Endodermal cell (in vitro differentiated cells): ENCODE measurements around the gene MCTP2. TPM values are rescaled to one million over a fixed set of nuclear protein-coding genes. Genes with fewer than 3 reads are reported as not detected.

Experiments used
- DNase-seq: peaks from one replicate; pipeline ENCODE4 v3.0.0-alpha.2; 2017
- H3K27ac ChIP-seq: 2 replicates; pipeline ENCODE4 v1.5.1; 2013; ENCODE audit warnings: mild to moderate bottlenecking, low read depth, low read length, moderate library complexity
- H3K27me3 ChIP-seq: 2 replicates; pipeline ENCODE4 v1.6.1; 2013; ENCODE audit warnings: mild to moderate bottlenecking, low read length, moderate library complexity; ENCODE audit not compliant: insufficient read depth, control insufficient read depth, poor library complexity, severe bottlenecking
- H3K36me3 ChIP-seq: 2 replicates; pipeline ENCODE4 v1.7.0; 2013; ENCODE audit warnings: mild to moderate bottlenecking, low read length, moderate library complexity; ENCODE audit not compliant: control insufficient read depth, insufficient read depth
- H3K4me1 ChIP-seq: one replicate; pipeline ENCODE4 v1.7.0; 2013; ENCODE audit warnings: low read length; ENCODE audit not compliant: control insufficient read depth, insufficient read depth
- H3K4me3 ChIP-seq: 2 replicates; pipeline ENCODE4 v1.5.1; 2013; ENCODE audit warnings: mild to moderate bottlenecking, low read length, moderate library complexity
- H3K9ac ChIP-seq: 2 replicates; pipeline ENCODE4 v1.6.1; 2013; ENCODE audit warnings: mild to moderate bottlenecking, low read length, moderate library complexity; ENCODE audit not compliant: poor library complexity, severe bottlenecking; ENCODE audit errors: extremely low read depth
- H3K9me3 ChIP-seq: 2 replicates; pipeline ENCODE4 v1.6.1; 2013; ENCODE audit warnings: mild to moderate bottlenecking, low read length, moderate library complexity; ENCODE audit not compliant: control insufficient read depth
- H3K27ac Mint-ChIP-seq: 2 replicates; pipeline ENCODE4 v1.8.0; 2020; ENCODE audit warnings: mixed read lengths
- H3K27me3 Mint-ChIP-seq: 2 replicates; pipeline ENCODE4 v1.8.0; 2021; ENCODE audit warnings: mild to moderate bottlenecking, mixed read lengths; ENCODE audit not compliant: insufficient read depth
- H3K36me3 Mint-ChIP-seq: 2 replicates; pipeline ENCODE4 v1.8.0; 2020; ENCODE audit warnings: low read depth, mixed read lengths
- H3K4me1 Mint-ChIP-seq: 2 replicates; pipeline ENCODE4 v1.8.0; 2020; ENCODE audit warnings: mixed read lengths
- H3K4me3 Mint-ChIP-seq: 2 replicates; pipeline ENCODE4 v1.8.0; 2020; ENCODE audit warnings: mild to moderate bottlenecking, moderate library complexity, mixed read lengths
- H3K9me3 Mint-ChIP-seq: 2 replicates; pipeline ENCODE4 v1.8.0; 2020; ENCODE audit warnings: mild to moderate bottlenecking, mixed read lengths
- WGBS, 2 experiments: methylation state at CpG; one replicate each; pipeline versions ENCODE4 v1.1.5 to v1.1.7; 2013; ENCODE audit warnings: missing lambda C conversion rate in 2 of 2, mixed read lengths in 1 of 2; ENCODE audit not compliant: insufficient coverage in 1 of 2, insufficient read length in 1 of 2; 5-methylcytosine and 5-hydroxymethylcytosine counted together
- total RNA-seq, 2 donors: library from RNA; stranded (reverse); fragmentation: NEBNext Ultra II Directional in 1 of 2; extraction: Animal tissue kit (Norgen Biotek cat#: 25700) in 1 of 2; gene quantifications; 2 replicates in 1 of 2; 3 replicates in 1 of 2; pipeline ENCODE4 v1.2.1, GENCODE V29; 2021
- TF ChIP-seq, protein P1 (sequence below): fragments of 200-600 bp; sonication (generic); conservative IDR thresholded peaks from 2 replicates; pipeline ENCODE4 v1.5.0; 2021; ENCODE audit warnings: antibody characterized with exemption, mild to moderate bottlenecking

Gene MCTP2
- total RNA-seq, 2 donors from 2014 or later: 9.2 to 12.1 TPM

DNA sequence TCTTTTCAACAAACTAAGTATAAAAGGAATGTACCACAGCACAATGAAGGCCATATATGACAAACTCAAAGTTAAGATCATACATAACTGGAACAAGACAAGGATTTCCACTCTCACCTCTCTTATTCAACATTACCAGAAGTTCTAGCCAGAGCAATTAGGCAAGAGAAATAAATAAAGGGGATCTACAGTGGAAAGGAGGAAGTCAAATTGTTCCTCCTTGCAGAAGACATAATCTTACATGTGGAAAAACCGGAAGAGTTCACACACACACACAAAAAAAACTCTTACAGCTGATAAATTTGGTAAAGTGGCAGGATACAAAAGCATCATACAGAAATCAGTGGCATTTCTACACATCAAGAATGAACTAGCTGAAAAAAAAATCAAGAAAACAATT lies 277.9 kb downstream of the MCTP2 start:
- DNase-seq: no peak
- H3K36me3 Mint-ChIP-seq: no peaks in the 10 kb centered on the region
- no peak overlapping the region for H3K4me3 ChIP-seq
- H3K27ac ChIP-seq: no peak overlapping the region
- H3K27me3 Mint-ChIP-seq: no peaks in the 10 kb centered on the region
- WGBS, 2 experiments: 100% methylated on average over 1 of the region's 1 CpG; no CpG with 5 or more reads in 1 of the 2 experiments
- no peak overlapping the region for H3K4me3 Mint-ChIP-seq
- no peaks in the 10 kb centered on the region for H3K4me1 ChIP-seq
- peaks cover 15% of the 10 kb centered on the region for H3K9me3 Mint-ChIP-seq
- H3K27me3 ChIP-seq: no peaks in the 10 kb centered on the region
- H3K9me3 ChIP-seq: no peaks in the 10 kb centered on the region
- H3K36me3 ChIP-seq: no peaks in the 10 kb centered on the region
- TF ChIP-seq, protein P1, sequence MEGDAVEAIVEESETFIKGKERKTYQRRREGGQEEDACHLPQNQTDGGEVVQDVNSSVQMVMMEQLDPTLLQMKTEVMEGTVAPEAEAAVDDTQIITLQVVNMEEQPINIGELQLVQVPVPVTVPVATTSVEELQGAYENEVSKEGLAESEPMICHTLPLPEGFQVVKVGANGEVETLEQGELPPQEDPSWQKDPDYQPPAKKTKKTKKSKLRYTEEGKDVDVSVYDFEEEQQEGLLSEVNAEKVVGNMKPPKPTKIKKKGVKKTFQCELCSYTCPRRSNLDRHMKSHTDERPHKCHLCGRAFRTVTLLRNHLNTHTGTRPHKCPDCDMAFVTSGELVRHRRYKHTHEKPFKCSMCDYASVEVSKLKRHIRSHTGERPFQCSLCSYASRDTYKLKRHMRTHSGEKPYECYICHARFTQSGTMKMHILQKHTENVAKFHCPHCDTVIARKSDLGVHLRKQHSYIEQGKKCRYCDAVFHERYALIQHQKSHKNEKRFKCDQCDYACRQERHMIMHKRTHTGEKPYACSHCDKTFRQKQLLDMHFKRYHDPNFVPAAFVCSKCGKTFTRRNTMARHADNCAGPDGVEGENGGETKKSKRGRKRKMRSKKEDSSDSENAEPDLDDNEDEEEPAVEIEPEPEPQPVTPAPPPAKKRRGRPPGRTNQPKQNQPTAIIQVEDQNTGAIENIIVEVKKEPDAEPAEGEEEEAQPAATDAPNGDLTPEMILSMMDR: no peak
- no peak overlapping the region for H3K9ac ChIP-seq
- H3K4me1 Mint-ChIP-seq: no peaks in the 10 kb centered on the region
- no peak overlapping the region for H3K27ac Mint-ChIP-seq

- H3K27ac Mint-ChIP-seq: no peak overlapping the region
- no peaks in the 10 kb centered on the region for H3K36me3 Mint-ChIP-seq
- WGBS, 2 experiments: 98 to 100% methylated on average over 1 to 3 of the region's 3 CpGs
- H3K4me3 Mint-ChIP-seq: no peak overlapping the region
- H3K4me1 Mint-ChIP-seq: peaks cover 4% of the 10 kb centered on the region
- Histone ChIP-seq H3K4me1 (no peaks in the 10 kb centered on the region), H3K27ac (no peak overlapping the region), H3K36me3 (no peaks in the 10 kb centered on the region), H3K4me3 (no peak overlapping the region), H3K27me3 (no peaks in the 10 kb centered on the region), H3K9me3 (no peaks in the 10 kb centered on the region), H3K9ac (no peak overlapping the region)
- no peaks in the 10 kb centered on the region for H3K9me3 Mint-ChIP-seq
- DNase-seq: no peak
- TF ChIP-seq, protein P1: no peak
- no peaks in the 10 kb centered on the region for H3K27me3 Mint-ChIP-seq
These were observed 290.8 kb downstream of the MCTP2 start for GRCh38 chr15:94522125-94522524.

- Mint-ChIP-seq H3K4me3 (no peak overlapping the region), H3K27me3 (no peaks in the 10 kb centered on the region), H3K4me1 (peaks cover 4% of the 10 kb centered on the region), H3K36me3 (no peaks in the 10 kb centered on the region), H3K9me3 (no peaks in the 10 kb centered on the region), H3K27ac (no peak overlapping the region)
- H3K27ac ChIP-seq: no peak overlapping the region
- H3K36me3 ChIP-seq: no peaks in the 10 kb centered on the region
- DNase-seq: no peak
- no peaks in the 10 kb centered on the region for H3K9me3 ChIP-seq
- H3K9ac ChIP-seq: no peak overlapping the region
- 93 to 95% methylated on average over 11 of the region's 11 CpGs for WGBS, 2 experiments
- H3K27me3 ChIP-seq: no peaks in the 10 kb centered on the region
- no peaks in the 10 kb centered on the region for H3K4me1 ChIP-seq
- no peak overlapping the region for H3K4me3 ChIP-seq
- TF ChIP-seq, protein P1: no peak
These were observed 292.5 kb downstream of the MCTP2 start for GRCh38 chr15:94523873-94524272.
